COLO829 (cell line): ENCODE data around the gene IL6.
"Not testable (repeated sequence)": the region's sequence is repeated elsewhere in the genome, so short reads cannot be mapped to it uniquely, and the experiment has no call there.

Experiments used
- DNase-seq: peaks from one replicate; pipeline ENCODE4 v3.0.0; 2012; ENCODE audit warnings: low spot score

The IL6 gene

DNA sequence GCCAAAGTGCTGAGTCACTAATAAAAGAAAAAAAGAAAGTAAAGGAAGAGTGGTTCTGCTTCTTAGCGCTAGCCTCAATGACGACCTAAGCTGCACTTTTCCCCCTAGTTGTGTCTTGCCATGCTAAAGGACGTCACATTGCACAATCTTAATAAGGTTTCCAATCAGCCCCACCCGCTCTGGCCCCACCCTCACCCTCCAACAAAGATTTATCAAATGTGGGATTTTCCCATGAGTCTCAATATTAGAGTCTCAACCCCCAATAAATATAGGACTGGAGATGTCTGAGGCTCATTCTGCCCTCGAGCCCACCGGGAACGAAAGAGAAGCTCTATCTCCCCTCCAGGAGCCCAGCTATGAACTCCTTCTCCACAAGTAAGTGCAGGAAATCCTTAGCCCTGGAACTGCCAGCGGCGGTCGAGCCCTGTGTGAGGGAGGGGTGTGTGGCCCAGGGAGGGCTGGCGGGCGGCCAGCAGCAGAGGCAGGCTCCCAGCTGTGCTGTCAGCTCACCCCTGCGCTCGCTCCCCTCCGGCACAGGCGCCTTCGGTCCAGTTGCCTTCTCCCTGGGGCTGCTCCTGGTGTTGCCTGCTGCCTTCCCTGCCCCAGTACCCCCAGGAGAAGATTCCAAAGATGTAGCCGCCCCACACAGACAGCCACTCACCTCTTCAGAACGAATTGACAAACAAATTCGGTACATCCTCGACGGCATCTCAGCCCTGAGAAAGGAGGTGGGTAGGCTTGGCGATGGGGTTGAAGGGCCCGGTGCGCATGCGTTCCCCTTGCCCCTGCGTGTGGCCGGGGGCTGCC lies at the start of gene IL6:
IL6 (plus strand) TSS at position 294 of the 807 bp plus-strand sequence; CDS start at position 357, 63 bp downstream.
- DNase-seq = peak; percentile 26

DNA sequence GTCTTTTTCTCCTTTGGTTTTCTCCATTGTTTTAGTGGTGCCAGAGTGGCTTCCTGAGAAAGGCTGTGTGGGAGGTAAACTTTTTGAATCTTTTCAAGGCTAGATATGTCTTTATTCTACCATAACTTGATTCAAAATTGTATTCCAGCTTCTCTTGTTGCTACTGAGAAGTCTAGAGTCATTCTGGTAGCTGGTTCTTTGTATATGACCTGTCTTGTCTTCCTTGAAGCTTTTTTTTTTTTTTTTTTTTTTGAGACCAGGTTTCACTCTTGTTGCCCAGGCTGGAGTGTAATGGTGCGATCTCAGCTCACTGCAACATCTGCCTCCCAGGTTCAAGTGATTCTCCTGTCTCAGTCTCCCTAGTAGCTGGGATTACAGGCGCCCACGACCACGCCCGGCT lies 49.7 kb upstream of the IL6 start:
- DNase-seq = not testable (repeated sequence)

- DNase-seq = no peak
Measured at GRCh38 chr7:22677680-22678079, 49.3 kb upstream of the IL6 start.

DNA sequence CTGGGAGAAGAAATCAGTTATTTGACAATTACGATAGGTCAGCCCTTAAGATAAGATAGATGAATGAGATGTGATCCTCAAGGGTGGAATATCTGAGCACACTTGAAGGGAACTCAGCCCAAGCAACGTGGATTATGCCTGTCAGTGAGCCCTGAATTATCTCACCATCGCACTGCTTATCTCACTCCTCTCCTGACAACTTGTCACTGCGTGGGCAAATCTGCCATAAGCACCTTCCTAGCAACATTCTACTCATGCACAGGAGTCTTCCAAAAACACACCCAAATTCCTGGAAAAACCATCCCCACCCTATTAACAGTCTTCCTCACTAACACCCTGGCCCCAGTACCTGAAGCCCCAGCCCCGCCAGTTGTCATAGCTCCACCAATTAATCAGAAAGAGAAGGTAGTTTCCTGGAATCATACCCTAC lies 46.5 kb upstream of the IL6 start:
- DNase-seq = no peak

DNA sequence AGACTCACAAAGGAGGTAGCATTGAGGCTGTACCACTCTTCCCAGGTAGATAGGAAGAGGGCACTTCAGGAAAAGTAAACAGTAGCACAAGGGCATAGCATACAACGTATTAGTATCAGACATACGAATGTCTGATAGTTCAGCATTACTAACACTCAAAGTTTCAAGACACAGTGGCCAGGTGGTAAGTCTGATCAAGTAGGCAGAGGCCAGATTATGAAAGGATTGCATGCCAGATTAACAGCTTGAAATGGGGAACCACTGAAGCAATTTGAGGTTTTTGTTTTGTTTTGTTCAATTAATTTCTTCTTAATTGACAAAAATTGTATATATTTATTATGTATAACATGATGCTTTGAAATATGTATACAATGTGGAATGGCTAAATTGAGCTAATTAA lies 45.7 kb upstream of the IL6 start:
- no peak for DNase-seq

DNA sequence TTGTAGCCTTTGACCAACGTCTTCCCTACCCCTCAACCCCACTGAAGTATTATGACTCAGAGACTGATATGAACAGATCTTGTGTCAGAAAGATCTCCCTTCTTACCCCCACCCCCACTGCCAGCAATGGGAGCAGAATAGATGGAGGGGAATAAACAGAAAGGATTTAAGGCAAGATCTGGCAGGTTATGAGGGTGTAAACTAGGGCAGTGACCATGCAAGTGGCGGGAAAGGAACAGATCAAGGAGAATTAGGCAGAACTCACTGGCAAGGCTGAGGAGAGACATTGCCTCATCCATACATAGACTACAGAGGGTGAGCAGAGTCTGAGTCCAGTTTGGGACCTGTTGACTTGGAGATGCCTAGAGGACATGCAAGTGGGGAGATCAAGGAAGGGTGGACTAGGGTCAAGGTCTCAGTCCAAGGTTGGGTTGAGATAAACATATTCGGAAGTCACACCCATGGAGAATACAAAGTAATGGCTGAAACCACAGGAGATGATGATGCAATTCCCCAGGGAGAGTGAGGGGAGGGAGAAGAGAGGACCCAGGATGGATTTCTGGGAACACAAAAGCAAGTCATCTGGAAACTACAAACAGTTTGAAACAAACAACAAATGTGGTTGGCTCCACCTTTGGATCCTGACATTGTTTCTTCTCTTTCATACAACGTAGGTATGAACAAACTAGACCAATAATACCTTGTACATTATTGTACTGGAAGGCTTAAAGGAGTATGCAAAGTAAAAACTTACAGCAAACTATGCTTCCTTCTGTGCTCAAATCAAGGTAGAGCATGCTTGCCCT lies 44.9 kb upstream of the IL6 start:
- no peak for DNase-seq

DNA sequence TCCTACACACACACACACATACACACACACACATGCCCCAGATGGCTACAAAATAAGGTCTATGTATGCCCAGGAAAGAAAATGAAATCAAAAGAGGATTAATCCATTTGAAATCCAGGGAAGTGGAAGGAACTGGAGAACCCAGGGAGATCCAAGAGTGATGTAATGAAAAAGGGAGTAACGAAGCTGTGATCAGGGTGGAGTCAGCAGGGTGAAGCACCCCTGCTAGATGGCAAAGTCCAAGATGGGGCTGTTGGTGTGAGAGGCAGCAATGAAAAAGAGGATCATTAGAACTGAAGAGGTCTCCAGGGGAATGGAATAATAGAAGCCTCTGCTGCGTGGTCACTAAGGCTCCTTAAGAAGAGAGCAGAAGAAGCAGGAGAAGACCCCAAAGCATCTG lies 43.6 kb upstream of the IL6 start:
- DNase-seq = no peak

DNA sequence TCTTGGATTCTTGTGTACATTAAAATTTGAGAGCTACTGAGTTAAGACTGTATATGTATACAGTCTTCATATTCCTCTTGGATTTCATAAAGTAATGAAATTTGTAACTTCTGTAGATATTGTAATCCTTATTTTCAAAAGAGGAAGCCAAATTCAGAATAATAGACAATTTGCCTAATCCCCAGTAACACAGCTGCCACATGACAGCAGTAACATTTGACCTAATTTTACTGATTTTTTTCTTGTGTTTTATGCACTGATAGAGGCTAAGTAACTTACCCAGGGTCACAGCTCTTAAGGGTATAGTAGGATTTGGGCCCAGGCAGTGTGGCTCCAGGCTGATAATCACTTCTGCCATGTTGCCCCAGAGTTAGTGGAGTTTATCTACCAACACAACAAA lies 40.4 kb upstream of the IL6 start:
- no peak for DNase-seq

- DNase-seq = no peak
Measured at GRCh38 chr7:22688084-22688483, 38.9 kb upstream of the IL6 start.

- not testable (repeated sequence) for DNase-seq
Measured at GRCh38 chr7:22688934-22689333, 38.1 kb upstream of the IL6 start.

DNA sequence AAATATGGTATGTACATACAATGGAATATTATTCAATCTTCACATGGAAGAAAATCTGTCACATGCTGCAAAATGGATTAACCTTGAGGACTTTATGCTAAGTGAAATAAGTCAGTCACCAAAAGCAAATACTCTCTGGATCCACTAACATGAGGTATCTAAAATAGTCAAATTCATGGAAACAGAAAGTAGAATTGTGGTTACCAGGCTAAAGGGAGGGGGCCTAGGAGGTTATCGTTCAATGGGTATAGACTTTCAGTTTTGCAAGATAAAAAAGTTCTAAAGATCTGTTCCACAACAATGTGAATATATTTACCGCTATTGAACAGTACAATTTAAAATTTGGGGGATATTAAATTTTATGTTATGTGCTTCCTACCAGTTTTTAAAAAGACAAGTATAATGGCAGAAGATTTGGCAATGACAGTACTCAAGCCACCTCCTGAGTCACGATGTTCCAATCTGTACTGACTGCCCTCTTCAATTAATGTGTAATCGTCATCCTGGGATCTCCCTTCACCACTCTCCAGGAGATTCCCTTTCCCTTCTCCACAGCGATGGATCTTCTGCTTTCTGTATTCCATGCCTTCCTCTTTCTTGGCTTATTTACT lies 32.3 kb upstream of the IL6 start:
- DNase-seq = no peak

DNA sequence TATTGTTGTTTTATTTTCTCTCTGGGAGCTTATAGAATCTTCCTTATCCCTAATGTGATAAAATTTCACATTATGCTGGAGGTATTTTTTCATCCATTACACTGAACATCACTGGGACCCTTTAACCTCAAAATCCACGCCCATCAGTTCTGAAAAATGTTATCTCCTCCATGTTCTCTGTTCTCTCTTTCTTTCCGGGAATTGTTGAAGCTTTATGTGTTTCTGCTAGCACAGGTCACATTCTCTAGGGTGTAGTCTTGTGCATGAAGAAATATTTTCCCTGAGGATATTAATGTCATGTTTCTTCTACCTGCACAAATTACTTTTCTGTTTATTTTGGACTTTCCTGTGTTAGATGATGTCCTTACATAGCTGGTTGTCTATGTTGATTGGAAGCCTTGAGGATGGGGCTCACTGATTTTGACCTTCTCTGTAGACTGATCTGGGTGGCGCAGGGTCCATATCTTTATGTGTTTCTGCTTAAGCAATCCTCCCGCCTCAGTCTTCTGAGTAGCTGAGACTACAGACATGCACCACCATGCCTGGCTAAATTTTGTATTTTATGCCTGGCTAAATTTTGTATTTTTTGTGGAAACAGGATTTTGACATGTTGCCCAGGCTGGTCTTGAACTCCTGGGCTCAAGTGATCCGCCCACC lies 31.4 kb upstream of the IL6 start:
- no peak for DNase-seq

DNA sequence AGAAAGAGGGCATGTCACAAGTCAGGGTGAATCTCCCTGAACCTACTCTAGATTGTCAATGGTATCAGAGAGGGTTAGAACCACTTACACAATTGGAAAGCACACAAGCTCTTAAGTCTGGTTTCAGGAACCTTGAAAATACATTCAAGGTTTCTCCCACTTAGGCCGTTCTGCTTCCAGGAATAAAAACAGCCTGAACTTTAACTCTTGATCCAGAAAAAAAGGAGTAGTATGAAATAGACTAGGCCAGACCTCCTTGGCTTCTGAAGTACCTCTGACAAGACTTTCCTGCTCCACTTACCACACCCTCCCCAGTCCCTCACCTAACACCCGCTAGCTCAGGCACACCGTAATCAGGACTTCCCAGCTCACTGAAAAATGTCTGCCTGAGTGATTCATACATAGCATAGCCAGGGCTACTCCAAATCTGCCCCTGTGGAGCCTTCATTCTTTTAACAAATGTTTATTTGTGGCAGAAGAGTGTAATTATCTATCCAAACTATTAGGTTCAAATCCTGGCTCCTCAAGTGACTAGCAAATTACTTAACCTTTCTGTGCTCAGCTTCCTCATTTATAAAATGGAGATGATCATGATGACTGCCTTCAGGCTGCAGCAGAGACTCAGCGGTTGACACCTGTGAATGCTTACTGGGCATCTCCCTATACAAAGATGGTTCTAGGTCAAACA lies 30.3 kb upstream of the IL6 start:
- DNase-seq = no peak

DNA sequence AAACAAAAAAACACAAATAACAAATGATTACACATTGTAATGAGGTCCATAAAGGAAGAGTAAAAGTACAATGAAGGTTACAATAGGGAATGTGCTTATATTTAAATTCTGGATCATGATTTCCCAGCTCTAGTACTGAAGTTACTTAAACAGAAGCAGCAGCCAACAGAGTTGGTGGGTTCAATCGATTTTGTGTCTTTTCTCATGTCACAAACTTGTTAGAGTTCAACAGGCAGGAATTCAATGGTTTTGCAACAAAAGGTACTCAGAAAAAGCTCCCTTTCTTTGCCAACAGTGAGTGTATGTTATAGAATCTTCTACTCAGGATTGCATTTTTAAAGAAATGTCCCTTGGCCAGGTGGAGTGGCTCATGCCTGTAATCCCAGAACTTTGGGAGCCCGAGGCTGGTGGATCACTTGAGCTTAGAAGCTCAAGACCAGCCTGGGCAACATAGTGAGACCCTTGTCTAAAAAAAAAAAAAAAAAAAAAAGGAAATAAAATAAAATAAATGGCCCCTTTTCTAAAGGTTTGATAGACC lies 29.6 kb upstream of the IL6 start:
- no peak for DNase-seq

GRCh38 chr7:22697876-22698606 lies 29.0 kb upstream of the IL6 start:
- no peak for DNase-seq

DNA sequence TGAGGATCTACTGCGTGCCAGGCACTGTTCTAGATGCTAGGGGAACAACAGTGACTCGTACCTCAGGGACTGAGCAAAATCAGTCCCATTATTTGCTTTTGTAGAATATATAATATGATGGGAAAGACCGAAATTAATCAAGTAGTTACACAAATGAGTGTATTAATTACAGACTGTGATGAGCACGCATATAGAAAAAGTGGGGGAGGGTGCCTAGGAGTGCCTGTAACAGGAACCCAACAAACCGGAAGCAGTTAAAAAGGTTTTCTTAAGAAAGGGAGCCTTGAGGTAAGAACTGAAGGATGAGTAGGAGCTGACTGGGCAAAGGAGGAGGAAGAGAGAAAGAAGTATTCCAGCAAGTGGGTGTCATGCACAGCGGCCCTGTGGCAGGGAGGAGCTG lies 28.2 kb upstream of the IL6 start:
- no peak for DNase-seq

DNA sequence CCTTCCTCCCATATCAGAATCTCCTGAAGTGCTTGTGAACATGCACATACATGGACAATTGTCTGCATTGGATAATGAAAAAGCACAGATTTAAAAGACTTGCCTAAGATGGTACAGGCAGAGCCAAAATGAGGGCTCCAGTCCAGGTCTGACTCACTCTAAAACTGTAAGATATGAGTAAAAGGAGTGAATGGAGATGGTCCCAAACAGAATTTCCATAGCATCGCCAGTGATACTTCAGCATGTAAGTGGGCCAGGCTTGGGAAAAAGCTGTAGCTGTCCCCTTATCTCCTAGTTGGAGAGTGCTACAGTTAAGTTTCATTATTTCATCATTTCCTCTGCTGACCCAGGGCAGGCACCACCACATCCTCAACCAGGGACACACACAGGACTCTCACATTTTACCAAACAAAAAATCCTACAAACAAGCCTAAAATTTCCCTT lies 26.4 kb upstream of the IL6 start:
- DNase-seq = no peak

GRCh38 chr7:22702516-22702915 lies 24.5 kb upstream of the IL6 start:
- no peak for DNase-seq

DNA sequence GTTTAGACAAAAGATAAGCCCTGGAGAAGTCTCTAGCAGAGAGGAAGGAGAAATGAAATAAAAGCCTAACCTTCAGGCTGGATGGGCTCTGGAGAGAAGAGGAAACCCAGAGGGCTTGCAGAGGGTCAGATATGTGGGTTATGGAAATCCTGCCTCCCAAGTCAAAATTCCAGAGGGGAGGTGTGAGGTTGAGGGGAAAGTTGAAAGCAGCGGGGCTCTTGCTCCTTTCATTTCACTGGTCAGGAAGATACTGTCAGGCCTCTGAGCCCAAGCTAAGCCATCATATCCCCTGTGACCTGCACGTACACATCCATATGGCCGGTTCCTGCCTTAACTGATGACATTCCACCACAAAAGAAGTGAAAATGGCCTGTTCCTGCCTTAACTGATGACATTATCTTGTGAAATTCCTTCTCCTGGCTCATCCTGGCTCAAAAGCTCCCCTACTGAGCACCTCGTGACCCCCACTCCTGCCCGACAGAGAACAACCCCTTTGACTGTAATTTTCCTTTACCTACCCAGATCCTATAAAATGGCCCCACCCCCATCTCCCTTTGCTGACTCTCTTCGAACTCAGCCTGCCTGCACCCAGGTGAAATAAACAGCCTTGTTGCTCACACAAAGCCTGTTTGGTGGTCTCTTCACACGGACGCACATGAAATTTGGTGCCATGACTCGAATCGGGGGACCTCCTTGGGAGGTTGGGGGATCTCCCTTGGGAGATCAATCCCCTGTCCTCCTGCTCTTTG lies 23.7 kb upstream of the IL6 start:
- not testable (repeated sequence) for DNase-seq
